HG02571 (cell line): ENCODE results near the gene KCNK6.
"Not testable (repeated sequence)": the region's sequence is repeated elsewhere in the genome, so short reads cannot be mapped to it uniquely, and the experiment has no call there.

Source experiments
- ATAC-seq: cut with Tn5 transposase; IDR thresholded peaks from one replicate; pipeline ENCODE4 v1.9.1; 2021; ENCODE audit warnings: mild to moderate bottlenecking, moderate library complexity; ENCODE audit not compliant: unreplicated experiment

KCNK6 gene

GRCh38 chr19:38321646-38322196, 2.1 kb downstream of the KCNK6 start:
- ATAC-seq, result no peak

GRCh38 chr19:38323291-38323690, 3.6 kb downstream of the KCNK6 start:
- no peak for ATAC-seq

GRCh38 chr19:38324431-38324830, 4.8 kb downstream of the KCNK6 start:
- no peak for ATAC-seq

GRCh38 chr19:38326591-38326990, 6.9 kb downstream of the KCNK6 start:
- ATAC-seq, result no peak

GRCh38 chr19:38329651-38330050, 10.0 kb downstream of the KCNK6 start:
- ATAC-seq, result no peak

GRCh38 chr19:38331728-38332127, 12.1 kb downstream of the KCNK6 start:
- no peak for ATAC-seq

GRCh38 chr19:38333245-38333644, 13.6 kb downstream of the KCNK6 start:
- ATAC-seq, result no peak

GRCh38 chr19:38335949-38336637, 16.4 kb downstream of the KCNK6 start:
- peak; percentile 69 for ATAC-seq

GRCh38 chr19:38336638-38337359, 17.2 kb downstream of the KCNK6 start:
- peak; percentile 48 for ATAC-seq

- no peak for ATAC-seq
Measured at GRCh38 chr19:38337360-38337653, 17.7 kb downstream of the KCNK6 start.

- not testable (repeated sequence) for ATAC-seq
Measured at GRCh38 chr19:38339011-38339410, 19.4 kb downstream of the KCNK6 start.

GRCh38 chr19:38340927-38341326, 21.3 kb downstream of the KCNK6 start:
- no peak for ATAC-seq

- ATAC-seq, result no peak
Measured at GRCh38 chr19:38346837-38347236, 27.2 kb downstream of the KCNK6 start.

GRCh38 chr19:38350883-38351282, 31.2 kb downstream of the KCNK6 start:
- ATAC-seq, result no peak

GRCh38 chr19:38351865-38352395, 32.3 kb downstream of the KCNK6 start:
- no peak for ATAC-seq

- ATAC-seq, result no peak
Measured at GRCh38 chr19:38352611-38353010, 33.0 kb downstream of the KCNK6 start.

- ATAC-seq, result no peak
Measured at GRCh38 chr19:38355728-38356725, 36.4 kb downstream of the KCNK6 start.

- ATAC-seq, result no peak
Measured at GRCh38 chr19:38358071-38358470, 38.4 kb downstream of the KCNK6 start.

GRCh38 chr19:38359242-38360021, 39.8 kb downstream of the KCNK6 start:
- ATAC-seq, result no peak

- ATAC-seq, result no peak
Measured at GRCh38 chr19:38360351-38360750, 40.7 kb downstream of the KCNK6 start.
